GM19455 (cell line): Measurements from ENCODE around the gene NTRK3.

Experiments used
- ATAC-seq: cut with Tn5 transposase; IDR thresholded peaks from one replicate; pipeline ENCODE4 v1.9.1; 2021; ENCODE audit not compliant: unreplicated experiment

The NTRK3 gene

GRCh38 chr15:88188300-88188699 lies 68.2 kb downstream of the NTRK3 start:
- ATAC-seq: no peak

DNA sequence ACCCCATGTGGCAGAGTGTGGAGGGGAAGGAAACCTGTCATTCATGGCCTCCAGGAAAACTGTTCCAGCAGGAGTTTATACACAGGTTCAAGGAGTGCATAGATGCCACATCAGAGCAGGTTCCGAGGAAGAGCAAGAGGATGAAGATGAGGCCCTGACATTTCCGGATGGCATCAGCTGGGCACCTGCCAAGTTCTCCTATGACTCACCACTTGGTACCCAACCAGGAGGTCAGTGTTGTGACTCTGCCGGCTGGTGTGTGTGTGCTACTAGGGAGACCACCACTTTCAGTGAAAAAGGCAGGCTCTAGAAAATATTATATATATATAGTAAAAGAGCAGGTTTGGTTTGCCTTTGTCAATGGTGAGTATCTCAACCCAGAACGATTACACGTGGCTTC lies 69.3 kb downstream of the NTRK3 start:
- ATAC-seq: no peak

GRCh38 chr15:88185584-88185983 lies 71.0 kb downstream of the NTRK3 start:
- no peak for ATAC-seq

GRCh38 chr15:88181613-88182012 lies 74.9 kb downstream of the NTRK3 start:
- ATAC-seq: no peak

GRCh38 chr15:88179562-88179961 lies 77.0 kb downstream of the NTRK3 start:
- peak; percentile 80 for ATAC-seq

- ATAC-seq: no peak
Observed at GRCh38 chr15:88178631-88179030, 77.9 kb downstream of the NTRK3 start.

- ATAC-seq: no peak
Observed at GRCh38 chr15:88177451-88177850, 79.1 kb downstream of the NTRK3 start.

DNA sequence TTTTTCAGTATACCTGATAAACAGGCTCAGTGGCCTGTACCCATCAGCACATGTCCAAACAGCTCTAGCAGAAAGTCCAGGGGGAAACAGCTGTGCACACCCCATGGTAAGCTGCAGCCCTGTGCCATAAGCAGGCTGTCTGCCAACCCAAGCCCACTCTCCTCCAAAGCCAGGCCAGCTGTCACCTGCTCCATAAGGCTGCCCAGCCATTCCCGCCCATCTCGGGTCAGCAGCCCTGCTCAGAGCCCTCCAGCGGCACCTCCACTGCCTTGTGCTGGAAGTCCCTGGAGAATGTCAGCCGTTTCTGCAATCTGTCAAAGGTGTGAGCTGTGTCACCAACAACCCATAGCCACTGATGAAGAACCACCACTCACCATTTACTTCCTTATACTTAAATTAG lies 82.0 kb downstream of the NTRK3 start:
- ATAC-seq: no peak

GRCh38 chr15:88166082-88166993 lies 90.2 kb downstream of the NTRK3 start:
- ATAC-seq: no peak

DNA sequence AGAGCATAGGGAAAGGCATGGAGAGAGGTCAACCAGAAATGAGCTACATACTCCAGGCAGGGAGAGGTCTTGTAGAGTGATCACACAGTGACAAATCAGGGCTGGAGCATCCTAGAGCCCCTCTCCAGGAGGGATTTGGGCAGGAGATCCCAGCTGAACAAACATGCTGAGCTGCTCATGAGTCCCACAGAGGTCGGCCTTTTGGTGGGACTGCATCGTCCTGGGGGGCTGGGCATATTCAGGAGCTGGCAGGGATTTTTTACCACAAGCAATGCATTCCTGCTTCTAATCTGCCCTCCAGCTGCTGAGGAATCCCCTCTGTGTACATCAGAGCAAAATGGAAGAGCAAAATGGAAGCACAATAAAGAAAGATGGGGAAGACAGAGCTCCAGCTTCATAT lies 94.9 kb downstream of the NTRK3 start:
- ATAC-seq: no peak

- ATAC-seq: no peak
Observed at GRCh38 chr15:88155310-88155709, 101.2 kb downstream of the NTRK3 start.

GRCh38 chr15:88152672-88153071 lies 103.9 kb downstream of the NTRK3 start:
- ATAC-seq: no peak

GRCh38 chr15:88147760-88148159 lies 108.8 kb downstream of the NTRK3 start:
- ATAC-seq: no peak

DNA sequence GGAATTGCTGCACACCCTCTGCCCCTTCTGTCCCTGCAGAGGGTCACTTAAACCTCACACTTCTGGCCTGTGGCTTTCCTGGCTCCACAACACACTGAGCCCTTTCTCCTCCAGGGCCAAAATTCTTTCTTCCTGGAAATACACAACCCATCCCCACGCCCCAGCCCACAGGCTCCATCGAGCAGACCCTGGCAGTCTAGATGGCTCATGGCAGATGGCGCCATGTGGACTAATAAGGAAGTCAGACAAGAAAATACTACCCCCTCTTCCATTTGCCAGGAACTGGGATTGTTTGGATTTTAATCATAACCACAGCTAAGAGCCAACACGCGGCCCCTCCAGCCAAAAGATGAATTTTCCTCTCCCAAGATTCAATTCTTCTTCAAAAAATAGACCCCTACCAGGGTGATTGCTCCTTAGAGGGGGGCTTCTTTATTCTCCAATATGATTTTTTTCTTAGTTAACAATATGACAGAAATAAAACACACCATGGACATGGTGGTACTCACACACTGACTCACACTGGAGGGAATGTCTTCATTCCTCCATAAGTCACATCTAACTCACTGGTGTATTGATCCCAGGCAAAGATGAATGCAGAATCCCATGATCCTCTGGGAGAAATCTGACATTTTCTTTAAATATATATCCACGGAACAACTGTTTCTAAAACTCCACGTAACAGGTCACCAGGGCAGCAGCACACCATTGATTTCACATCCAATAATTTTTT lies 111.5 kb downstream of the NTRK3 start:
- ATAC-seq: no peak

GRCh38 chr15:88142121-88142520 lies 114.4 kb downstream of the NTRK3 start:
- no peak for ATAC-seq

DNA sequence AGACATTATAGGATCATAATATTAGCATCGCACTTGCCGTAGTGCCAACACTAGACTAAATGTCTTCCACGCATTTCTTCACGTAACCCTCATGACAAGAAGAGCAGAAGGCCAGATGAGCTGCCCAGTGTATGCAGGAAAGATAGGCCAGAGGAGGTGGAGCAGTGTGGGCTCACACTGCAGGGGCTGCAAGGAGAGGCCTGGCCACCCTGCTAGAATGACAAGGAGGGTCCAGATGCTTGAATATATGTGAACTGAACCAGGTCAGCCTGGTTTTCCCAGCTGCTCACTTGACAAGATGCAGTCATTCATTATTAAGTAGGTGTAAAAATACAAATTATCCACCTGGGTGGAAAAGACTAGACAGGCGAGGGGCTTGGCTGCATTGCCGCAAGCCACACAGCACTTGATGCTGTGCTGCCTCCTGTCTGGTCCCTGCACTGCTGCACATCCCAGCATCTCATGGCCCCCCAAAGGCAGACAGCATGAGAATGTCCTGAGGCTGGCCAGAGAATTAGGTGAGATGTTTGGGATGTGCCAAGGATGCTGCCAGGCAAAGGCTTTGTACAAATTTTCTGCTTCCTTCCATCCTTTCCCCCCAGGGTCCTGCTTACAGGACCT lies 115.2 kb downstream of the NTRK3 start:
- no peak for ATAC-seq

- ATAC-seq: no peak
Observed at GRCh38 chr15:88140398-88140797, 116.1 kb downstream of the NTRK3 start.

DNA sequence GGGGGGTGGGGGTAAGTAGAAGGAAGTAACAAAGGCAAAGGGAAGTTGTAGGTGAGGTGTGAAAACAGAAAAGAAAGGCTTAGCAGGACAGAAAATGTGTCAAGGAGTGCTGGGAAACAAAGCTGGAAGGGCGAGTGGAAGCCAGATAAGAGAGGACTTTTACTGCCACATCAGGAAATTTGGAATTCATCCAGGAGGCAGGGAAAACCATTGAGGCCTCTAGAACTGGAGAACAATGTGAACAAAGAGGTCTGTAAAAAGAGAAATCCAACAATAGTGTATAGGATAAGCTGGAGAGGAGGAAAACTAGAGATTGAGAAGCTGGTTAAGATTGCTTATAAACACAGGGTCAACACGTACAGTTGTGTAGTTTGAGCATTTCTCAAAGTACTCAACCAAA lies 116.6 kb downstream of the NTRK3 start:
- no peak for ATAC-seq

GRCh38 chr15:88133795-88134194 lies 122.7 kb downstream of the NTRK3 start:
- ATAC-seq: no peak

GRCh38 chr15:88132499-88132898 lies 124.0 kb downstream of the NTRK3 start:
- no peak for ATAC-seq

- ATAC-seq: no peak
Observed at GRCh38 chr15:88131937-88132336, 124.6 kb downstream of the NTRK3 start.

DNA sequence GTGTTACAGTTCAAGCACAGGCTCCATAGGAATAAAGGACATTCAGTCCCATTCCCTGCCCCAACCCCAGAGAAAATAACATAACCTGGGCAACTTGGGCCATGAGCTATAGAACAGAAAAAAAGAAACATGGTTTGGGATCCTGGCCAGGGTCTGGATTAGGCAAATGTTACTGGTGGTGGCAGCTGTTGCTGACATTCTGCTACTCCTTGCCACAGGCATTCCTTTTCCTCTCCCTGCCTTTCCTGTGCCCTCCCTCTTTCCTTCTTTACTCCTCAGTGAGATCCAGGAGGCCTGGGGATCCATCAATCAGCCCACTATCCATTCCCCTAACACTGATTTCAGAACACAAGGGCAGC lies 129.1 kb downstream of the NTRK3 start:
- no peak for ATAC-seq
